ENCODE results near the gene CAMK1D.

- TF ChIP-seq POLR2AphosphoS5 (IDR thresholded peaks at IDR 0.05; ENCODE audit: low read depth), result no peak
- TF ChIP-seq CTCF (conservative IDR thresholded peaks at IDR 0.05; ENCODE audit: low read depth in 2 of 2), result no peak
- no peak for TF ChIP-seq NANOG (IDR thresholded peaks at IDR 0.05; ENCODE audit: borderline replicate concordance)
- no peak for TF ChIP-seq CREB1 (CRISPR knock-in tag; IDR thresholded peaks at IDR 0.05; ENCODE audit: low read depth)
- no peak for TF ChIP-seq REST (IDR thresholded peaks at IDR 0.05; ENCODE audit: unreplicated experiment)
- no peak for TF ChIP-seq STAT1 (IDR thresholded peaks at IDR 0.05; ENCODE audit: unreplicated experiment)
- TF ChIP-seq EZH2 (IDR thresholded peaks at IDR 0.05; ENCODE audit: low read depth, unreplicated experiment), result no peak
- TF ChIP-seq JUNB (IDR thresholded peaks at IDR 0.05; ENCODE audit: unreplicated experiment), result no peak
Observed at GRCh38 chr10:12702215-12702770, 352.9 kb downstream of the CAMK1D start.
